K562 (cell line): ENCODE measurements around the gene PTBP3. TPM values are rescaled to one million over a fixed set of nuclear protein-coding genes. Genes with fewer than 3 reads are reported as not detected.

Experiments
- ARID1B ChIP-seq: fragments of 450-650 bp; IDR thresholded peaks from 2 replicates; pipeline ENCODE4 v1.6.1; 2016; ENCODE audit warnings: antibody characterized with exemption, mild to moderate bottlenecking, inconsistent platforms
- ATF3 ChIP-seq, 2 experiments: fragments of 450-650 bp in 1 of 2; sonication (generic) in 1 of 2; formaldehyde crosslinking in 1 of 2; IDR thresholded peaks in 1 of 2; conservative IDR thresholded peaks in 1 of 2; 2 replicates each; pipeline versions ENCODE4 v1.6.1 to v1.8.1; 2016 to 2023; ENCODE audit warnings: mild to moderate bottlenecking in 2 of 2, moderate library complexity in 2 of 2, inconsistent platforms in 1 of 2, missing genetic modification reagents in 1 of 2
- DEAF1 ChIP-seq: fragments of 450-650 bp; formaldehyde crosslinking; IDR thresholded peaks from 2 replicates; pipeline ENCODE4 v1.4.0; 2020; ENCODE audit warnings: mild to moderate bottlenecking, moderate library complexity
- KAT7 ChIP-seq: sonication (generic); formaldehyde crosslinking; IDR thresholded peaks from 2 replicates; pipeline ENCODE4 v1.8.0; 2022; ENCODE audit warnings: missing genetic modification reagents, mild to moderate bottlenecking, borderline replicate concordance
- KAT8 ChIP-seq: fragments of 450-650 bp; IDR thresholded peaks from 2 replicates; pipeline ENCODE4 v1.6.1; 2016; ENCODE audit warnings: low read depth, mild to moderate bottlenecking
- NCOA6 ChIP-seq: fragments of 450-650 bp; IDR thresholded peaks from 2 replicates; pipeline ENCODE4 v1.6.1; 2017; ENCODE audit warnings: mild to moderate bottlenecking
- POLR2B ChIP-seq: fragments of 450-650 bp; IDR thresholded peaks from 2 replicates; pipeline ENCODE4 v1.6.1; 2018; ENCODE audit warnings: low read depth; ENCODE audit not compliant: partially characterized antibody
- TAF1 ChIP-seq: IDR thresholded peaks from 2 replicates; pipeline ENCODE4 v1.6.1; 2011; ENCODE audit warnings: mild to moderate bottlenecking, low read length, moderate library complexity; ENCODE audit not compliant: insufficient read depth, control insufficient read depth, severe bottlenecking; ENCODE audit errors: extremely low read depth
- polyA plus RNA-seq, 8 experiments: library from polyadenylated mRNA; depleted of rRNA in 4 of 8; stranded (reverse) in 5 of 8; unstranded in 3 of 8; fragments of >200 nt; fragmentation: Nextera tagmentation in 2 of 8; fragmentation: Illumina TruSeq in 1 of 8; extraction: Ambion mirVana in 2 of 8; extraction: Trizol in 1 of 8; gene quantifications; 2 replicates each; pipeline versions ENCODE4 v1.2.1 to v1.2.3, GENCODE V29; 2011 to 2014; ENCODE audit warnings: inconsistent platforms in 1 of 8, missing spikeins in 1 of 8
- total RNA-seq, 7 experiments: library from RNA; depleted of rRNA in 6 of 7; stranded (reverse); fragments of >200 nt in 6 of 7; fragmentation: Illumina TruSeq in 2 of 7; extraction: Trizol in 2 of 7; gene quantifications; 2 replicates each; pipeline versions ENCODE4 v1.2.1 to v1.2.3, GENCODE V29; 2011 to 2021; ENCODE audit warnings: low replicate concordance in 1 of 7
- TF ChIP-seq, protein P1 (sequence below): fragments of 450-650 bp; IDR thresholded peaks from 2 replicates; pipeline ENCODE4 v1.7.1; 2018; ENCODE audit warnings: mild to moderate bottlenecking, low read depth; ENCODE audit not compliant: partially characterized antibody
- TF ChIP-seq, protein P2 (sequence below): fragments of 450-650 bp; formaldehyde crosslinking; IDR thresholded peaks from 2 replicates; pipeline ENCODE4 v1.4.0; 2022; ENCODE audit warnings: missing genetic modification characterization

PTBP3 gene
- total and polyA plus RNA-seq, 9 of the 15 experiments (the other 6 are each of a cell fraction or from before 2014, with no cell fraction given) = 22.4 to 132 (median 68.0) TPM

- TF ChIP-seq ATF3 (IDR thresholded peaks at IDR 0.05) (no peak), ATF3 (CRISPR knock-in tag; conservative IDR thresholded peaks at IDR 0.05) (0 out of 2 replicates have a peak, but pooled peaks have one; percentile 37), POLR2B (peak; percentile 95), KAT8 (no peak), KAT7 (peak; percentile 86; the same call in 1 of the 2 replicates), ARID1B (peak; percentile 77), NCOA6 (peak; percentile 71; the same call in 1 of the 2 replicates), TAF1 (peak; percentile 91), DEAF1 (CRISPR knock-in tag) (0 out of 2 replicates have a peak, but pooled peaks have one; percentile 21)
- TF ChIP-seq, protein P1, sequence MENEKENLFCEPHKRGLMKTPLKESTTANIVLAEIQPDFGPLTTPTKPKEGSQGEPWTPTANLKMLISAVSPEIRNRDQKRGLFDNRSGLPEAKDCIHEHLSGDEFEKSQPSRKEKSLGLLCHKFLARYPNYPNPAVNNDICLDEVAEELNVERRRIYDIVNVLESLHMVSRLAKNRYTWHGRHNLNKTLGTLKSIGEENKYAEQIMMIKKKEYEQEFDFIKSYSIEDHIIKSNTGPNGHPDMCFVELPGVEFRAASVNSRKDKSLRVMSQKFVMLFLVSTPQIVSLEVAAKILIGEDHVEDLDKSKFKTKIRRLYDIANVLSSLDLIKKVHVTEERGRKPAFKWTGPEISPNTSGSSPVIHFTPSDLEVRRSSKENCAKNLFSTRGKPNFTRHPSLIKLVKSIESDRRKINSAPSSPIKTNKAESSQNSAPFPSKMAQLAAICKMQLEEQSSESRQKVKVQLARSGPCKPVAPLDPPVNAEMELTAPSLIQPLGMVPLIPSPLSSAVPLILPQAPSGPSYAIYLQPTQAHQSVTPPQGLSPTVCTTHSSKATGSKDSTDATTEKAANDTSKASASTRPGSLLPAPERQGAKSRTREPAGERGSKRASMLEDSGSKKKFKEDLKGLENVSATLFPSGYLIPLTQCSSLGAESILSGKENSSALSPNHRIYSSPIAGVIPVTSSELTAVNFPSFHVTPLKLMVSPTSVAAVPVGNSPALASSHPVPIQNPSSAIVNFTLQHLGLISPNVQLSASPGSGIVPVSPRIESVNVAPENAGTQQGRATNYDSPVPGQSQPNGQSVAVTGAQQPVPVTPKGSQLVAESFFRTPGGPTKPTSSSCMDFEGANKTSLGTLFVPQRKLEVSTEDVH = peak; percentile 26
- TF ChIP-seq, protein P2, sequence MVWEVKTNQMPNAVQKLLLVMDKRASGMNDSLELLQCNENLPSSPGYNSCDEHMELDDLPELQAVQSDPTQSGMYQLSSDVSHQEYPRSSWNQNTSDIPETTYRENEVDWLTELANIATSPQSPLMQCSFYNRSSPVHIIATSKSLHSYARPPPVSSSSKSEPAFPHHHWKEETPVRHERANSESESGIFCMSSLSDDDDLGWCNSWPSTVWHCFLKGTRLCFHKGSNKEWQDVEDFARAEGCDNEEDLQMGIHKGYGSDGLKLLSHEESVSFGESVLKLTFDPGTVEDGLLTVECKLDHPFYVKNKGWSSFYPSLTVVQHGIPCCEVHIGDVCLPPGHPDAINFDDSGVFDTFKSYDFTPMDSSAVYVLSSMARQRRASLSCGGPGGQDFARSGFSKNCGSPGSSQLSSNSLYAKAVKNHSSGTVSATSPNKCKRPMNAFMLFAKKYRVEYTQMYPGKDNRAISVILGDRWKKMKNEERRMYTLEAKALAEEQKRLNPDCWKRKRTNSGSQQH (CRISPR knock-in tag) = 0 out of 2 replicates have a peak, but pooled peaks have one; percentile 50
Measured at GRCh38 chr9:112379177-112380101, 46.0 kb upstream of the PTBP3 start (continued).
